SKM-1 (cell line): ENCODE measurements around the gene RPL39L.
"Not testable (repeated sequence)": the region's sequence is repeated elsewhere in the genome, so short reads cannot be mapped to it uniquely, and the experiment has no call there.

Experiments
- DNase-seq: peaks from one replicate; lab custom pipeline; 2025; ENCODE audit not compliant: unreplicated experiment; lab: John Stamatoyannopoulos, UW

The RPL39L gene

DNA sequence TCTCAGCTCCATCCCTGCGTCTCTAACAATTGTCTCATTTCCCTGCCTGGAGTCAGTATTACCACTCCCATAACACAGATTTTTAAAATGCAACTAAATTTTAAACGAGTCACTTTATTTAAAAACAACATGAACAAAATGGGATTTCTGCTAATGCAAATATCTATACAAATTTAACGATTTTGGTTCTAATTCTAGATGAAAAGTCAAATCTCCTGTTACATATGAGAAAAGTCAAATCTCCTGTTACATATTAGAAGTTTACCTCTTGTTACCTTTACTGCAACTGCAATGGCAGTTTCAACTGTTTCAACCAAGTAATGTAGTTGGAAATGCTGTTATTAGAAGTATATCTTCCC, 578 bp upstream of the RPL39L start:
- DNase-seq: no peak

DNA sequence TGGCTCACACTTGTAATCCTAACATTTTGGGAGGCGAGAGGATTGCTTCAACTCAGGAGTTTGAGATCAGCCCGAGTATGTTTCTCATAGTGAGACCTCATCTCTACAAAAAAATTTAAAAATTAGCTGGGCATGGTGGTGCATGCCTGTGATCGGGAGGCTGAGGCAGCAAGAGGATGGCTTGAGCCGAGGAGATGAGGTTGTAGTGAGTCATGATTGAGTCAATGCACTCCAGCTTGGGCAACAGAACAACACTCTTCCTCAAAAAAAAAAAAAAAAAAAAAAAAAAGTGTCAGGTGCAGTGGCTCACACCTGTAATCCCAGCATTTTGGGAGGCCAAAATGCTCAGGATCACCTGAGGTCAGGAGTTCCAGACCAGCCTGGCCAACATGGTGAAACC, 2.4 kb downstream of the RPL39L start:
- no peak for DNase-seq

- DNase-seq: no peak
Observed at GRCh38 chr3:187136337-187136736, 3.0 kb downstream of the RPL39L start.

GRCh38 chr3:187135172-187135690, 4.1 kb downstream of the RPL39L start:
- not testable (repeated sequence) for DNase-seq

- not testable (repeated sequence) for DNase-seq
Observed at GRCh38 chr3:187133181-187133580, 6.1 kb downstream of the RPL39L start.

DNA sequence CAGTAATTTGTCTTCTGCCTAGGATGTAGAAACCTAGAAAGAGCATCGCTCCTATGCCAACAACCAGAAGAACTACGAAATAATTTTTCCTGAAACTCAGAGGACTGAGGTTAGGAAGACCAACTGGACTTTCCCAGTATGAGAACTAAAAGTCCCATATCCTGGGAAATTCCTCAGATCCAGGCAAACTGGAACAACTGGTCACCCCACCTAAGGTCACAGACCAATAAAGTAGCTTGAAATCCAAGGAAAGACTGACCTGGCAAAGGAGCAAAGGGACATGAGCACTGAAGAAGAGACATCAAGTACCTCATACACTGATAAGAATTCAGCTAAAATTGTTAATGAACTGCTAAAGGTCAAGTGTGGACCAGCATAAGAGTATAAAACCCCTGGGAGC, 6.6 kb downstream of the RPL39L start:
- DNase-seq: no peak

DNA sequence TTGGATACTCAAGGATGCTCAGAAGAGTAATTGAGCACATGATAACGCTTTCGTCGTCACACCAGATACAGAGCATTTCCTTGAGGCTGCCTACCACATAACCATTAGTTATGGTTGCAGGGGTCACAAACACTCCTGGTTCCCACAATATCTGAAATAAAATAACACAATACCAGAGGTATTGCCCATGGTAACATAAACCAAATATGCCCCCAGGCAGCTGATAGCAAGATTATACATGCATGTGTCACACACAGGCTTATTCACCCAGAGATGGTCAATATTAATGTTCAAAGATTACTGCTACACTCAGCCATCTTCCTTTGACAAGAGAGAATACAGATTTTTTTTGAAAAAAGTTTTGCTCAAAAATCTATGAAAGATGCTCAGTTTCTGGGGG, 7.3 kb downstream of the RPL39L start:
- DNase-seq: no peak

- no peak for DNase-seq
Observed at GRCh38 chr3:187130346-187131066, 8.8 kb downstream of the RPL39L start.

DNA sequence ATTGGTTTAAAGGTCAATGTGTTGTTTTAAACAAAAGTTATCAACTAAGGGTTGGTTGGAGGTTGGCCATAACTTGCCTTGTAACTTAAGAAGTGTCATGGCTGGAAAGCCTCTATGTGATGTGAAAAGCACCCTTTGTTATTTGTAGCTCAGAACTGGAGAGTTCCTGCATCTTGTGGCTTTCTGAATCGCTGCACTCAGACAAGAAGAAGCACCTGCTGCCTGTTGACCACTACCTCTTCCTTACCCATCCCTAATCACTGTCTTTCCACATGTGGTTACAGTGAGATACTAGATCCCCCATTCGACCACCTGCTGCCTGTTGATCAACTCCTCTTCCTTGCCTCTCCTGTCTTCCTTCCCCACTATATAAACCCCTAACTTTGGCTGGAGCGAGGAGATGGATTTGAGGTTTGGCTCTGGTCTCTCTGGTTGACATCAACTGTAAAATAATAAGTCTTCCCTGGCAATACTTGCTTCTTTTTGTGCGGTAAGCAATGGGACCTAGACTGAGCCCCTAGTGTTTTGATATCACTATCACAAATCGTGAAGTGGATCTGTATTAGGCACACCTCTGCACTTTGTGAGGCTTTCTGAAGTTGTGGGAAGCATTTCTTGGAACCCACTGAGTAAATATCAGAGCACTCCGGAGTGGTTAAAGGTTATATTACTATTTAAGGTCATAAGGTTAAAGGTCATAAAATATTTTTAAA, 13.8 kb downstream of the RPL39L start:
- DNase-seq: no peak

DNA sequence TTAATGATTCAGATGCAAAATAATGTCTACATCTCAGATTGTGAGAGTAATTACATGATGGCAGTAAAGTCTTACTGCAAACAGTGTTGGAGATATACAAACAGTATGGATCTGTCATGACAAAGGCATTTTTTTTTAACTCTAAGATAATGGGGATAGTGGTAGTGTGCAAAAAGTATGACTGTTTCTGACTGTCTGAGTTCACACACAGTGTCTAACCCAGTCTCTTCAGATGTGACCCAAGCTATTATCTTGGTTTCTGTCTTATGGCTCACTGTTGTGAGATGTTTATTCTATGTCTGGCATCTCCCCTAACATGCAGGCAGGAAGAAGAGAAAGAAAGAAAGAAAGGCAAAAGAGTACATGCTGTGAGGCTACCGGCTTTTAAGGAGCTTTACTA, 17.0 kb downstream of the RPL39L start:
- no peak for DNase-seq

- DNase-seq: no peak
Observed at GRCh38 chr3:187120326-187120725, 19.0 kb downstream of the RPL39L start.

- DNase-seq: no peak
Observed at GRCh38 chr3:187114511-187114910, 24.8 kb downstream of the RPL39L start.

DNA sequence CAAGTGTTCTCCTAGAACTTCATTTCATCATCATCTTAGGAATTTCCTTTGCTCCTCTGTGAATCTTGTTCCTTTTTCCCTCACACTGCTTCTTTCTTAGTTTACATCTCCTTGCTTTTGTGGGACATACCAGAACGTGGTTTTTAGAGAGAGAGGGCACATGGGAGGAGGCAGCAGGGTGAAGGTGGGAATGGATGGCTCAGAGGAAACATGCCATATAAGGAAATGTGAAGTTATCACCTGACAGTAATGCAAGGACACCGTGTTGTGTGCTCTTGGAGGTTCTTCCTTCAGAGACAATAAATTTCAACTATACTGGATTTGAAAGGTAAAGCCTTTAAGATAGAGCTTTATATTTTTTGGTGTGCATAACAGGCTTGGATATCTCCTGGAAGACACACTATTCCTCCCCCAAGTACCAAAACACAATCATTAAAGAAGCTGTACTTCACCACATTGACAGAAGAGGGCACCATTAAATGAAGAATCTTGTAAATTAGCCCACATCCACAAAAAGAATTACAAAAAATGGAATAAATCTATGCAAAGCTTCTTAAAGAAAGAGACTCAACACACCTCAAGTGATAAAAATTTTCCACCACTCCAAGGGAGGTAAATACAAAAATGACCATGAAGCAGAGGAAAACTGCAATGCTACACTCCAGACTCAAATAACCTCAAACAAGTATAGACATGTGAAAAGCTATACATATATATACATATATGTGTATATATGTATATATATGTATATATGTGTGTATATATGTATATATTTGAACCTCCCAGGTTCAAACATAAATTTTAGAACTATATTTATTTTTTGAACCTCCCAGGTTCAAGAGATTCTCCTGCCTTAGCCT, 26.1 kb downstream of the RPL39L start:
- peak; percentile 3 for DNase-seq

DNA sequence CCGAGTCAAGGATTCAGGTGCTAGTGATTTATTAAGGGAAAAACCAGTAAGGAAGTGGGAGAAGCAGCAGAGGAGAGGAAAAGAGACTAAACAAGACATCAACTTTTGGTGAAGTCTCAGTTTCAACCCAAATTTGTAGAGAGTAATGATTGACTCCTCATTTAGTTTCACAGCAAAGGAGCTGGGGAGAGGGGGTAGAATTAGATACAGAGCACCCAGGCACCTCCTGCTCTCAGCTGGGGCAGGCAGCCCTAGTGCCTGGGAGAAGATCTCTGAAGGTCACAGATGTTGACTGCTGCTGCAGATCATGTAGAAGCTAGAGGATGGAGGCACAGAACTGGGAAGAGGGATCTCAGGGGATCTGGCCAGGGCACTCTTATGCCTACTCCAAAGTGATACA, 29.1 kb downstream of the RPL39L start:
- DNase-seq: no peak

GRCh38 chr3:187107989-187108388, 31.3 kb downstream of the RPL39L start:
- no peak for DNase-seq

DNA sequence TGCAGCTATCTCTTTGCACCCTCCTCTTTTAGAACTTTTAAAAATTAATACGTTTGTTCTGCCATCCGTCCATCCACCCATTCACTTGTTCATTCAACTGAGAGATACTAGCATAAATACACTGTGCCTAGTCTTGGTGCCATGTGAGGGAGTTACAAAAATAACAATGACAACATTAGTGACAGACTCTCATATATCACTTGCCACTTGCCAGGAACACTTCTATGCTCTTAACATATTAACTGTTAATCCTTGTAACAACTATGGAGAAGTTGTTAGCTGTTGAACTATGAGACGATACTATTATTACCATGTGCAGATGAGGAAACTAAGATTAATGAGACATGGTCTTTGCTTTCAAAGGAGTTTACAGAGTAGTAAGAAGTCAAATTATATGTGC, 33.6 kb downstream of the RPL39L start:
- no peak for DNase-seq

DNA sequence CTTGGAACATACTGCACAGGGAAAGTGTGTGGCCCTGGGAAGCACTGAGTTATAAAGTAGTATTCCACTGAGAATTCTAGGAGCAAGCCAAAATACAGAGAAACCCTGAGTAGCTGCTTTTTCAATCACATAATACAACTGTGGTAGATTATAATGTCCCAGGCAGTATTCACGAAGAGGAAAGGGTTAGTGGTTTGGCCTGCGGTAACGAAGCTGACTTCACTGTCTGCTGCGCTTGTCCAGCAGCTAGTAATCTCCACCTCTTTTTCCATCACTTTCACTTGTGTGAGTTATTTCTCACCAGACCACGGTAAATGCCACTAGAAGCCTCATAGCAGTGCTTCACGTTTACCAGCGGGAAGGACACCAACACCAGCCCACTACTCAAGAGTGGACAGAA, 34.4 kb downstream of the RPL39L start:
- DNase-seq: no peak

DNA sequence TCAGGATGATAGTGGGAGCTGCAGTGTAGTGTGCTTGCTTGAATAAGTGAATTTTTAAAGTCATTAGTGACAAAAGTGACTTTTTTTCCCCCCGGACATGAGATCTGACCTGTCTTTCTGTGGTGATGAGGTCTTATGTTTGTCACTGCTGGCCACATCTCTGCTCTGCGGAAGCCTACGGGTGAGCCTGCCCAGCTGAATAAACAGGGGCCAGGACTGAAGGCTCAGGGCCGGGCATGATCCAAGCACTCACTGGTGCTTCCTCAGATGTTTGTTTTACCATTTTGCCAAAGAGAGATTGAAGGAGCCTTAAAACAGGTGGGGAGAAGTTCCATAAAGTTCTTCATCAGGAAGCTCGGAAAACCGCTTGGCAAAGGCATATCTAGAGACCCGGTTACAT, 35.0 kb downstream of the RPL39L start:
- DNase-seq: no peak

GRCh38 chr3:187103251-187103650, 36.0 kb downstream of the RPL39L start:
- no peak for DNase-seq

DNA sequence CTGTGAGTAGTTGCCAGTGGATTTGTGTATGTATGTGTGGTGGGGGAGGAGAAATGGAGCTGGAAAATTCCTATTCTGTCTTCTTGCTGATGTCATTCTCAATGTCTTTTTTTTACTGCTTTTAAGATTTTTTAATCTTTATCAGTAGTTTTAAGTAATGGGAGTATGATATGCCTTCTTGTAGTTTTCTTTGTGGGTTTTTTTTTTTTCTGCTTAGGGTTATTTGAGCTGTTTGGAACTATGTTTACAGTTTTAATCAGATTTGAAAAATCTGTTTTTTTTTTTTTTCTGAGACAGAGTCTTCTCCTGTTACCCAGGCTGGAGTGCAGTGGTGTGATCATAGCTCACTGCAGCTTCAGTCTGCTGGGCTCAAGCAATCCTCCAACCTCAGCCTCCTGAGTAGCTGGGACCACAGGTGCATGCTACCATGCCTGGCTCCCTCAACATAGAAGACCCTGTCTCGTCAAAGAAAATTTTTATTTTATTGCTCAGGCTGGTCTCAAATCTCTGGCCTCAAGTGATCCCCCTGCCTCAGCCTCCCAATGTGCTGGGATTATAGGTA, 37.1 kb downstream of the RPL39L start:
- DNase-seq: no peak
